BJ (cell line): ENCODE results near the gene CRISP1. TPM values are rescaled to one million over a fixed set of nuclear protein-coding genes. Genes with fewer than 3 reads are reported as not detected.
"Not testable (repeated sequence)": the region's sequence is repeated elsewhere in the genome, so short reads cannot be mapped to it uniquely, and the experiment has no call there.

Experiments
- CTCF ChIA-PET: fragments of 350-600 bp; formaldehyde crosslinking; extraction: SDS; loops from one replicate; lab custom pipeline; 2021; ENCODE audit warnings: antibody characterized with exemption, inconsistent platforms; lab: Yijun Ruan, JAX
- POLR2A ChIA-PET: fragments of 300-600 bp; sonication (Branson Sonifier 250); formaldehyde crosslinking; extraction: SDS; loops from one replicate; lab custom pipeline; 2021; ENCODE audit warnings: antibody characterized with exemption; lab: Charles Lee
- DNase-seq: peaks from one replicate; pipeline ENCODE4 v3.0.0-alpha.2; 2011; ENCODE audit warnings: low read depth
- H3K27me3 ChIP-seq: 2 replicates; pipeline ENCODE4 v1.6.0; 2011; ENCODE audit warnings: low read length; ENCODE audit not compliant: control insufficient read depth, insufficient read depth
- H3K36me3 ChIP-seq: 2 replicates; pipeline ENCODE4 v1.5.1; 2011; ENCODE audit warnings: low read length; ENCODE audit not compliant: control insufficient read depth, insufficient read depth
- H3K4me3 ChIP-seq: 2 replicates; pipeline ENCODE4 v1.5.1; 2011; ENCODE audit warnings: low read depth, mild to moderate bottlenecking, control low read depth, low read length
- polyA plus RNA-seq: library from polyadenylated mRNA; depleted of rRNA; stranded (reverse); fragments of >200 nt; gene quantifications from 2 replicates; pipeline ENCODE4 v1.2.3, GENCODE V29; 2011
- TF ChIP-seq, protein P1 (sequence below): IDR thresholded peaks from 2 replicates; pipeline ENCODE4 v1.5.1; 2011; ENCODE audit warnings: low read depth, mild to moderate bottlenecking, control low read depth, inconsistent platforms, low read length, moderate library complexity; ENCODE audit not compliant: insufficient read depth

CRISP1 gene
- polyA plus RNA-seq, 1 experiment = not detected

DNA sequence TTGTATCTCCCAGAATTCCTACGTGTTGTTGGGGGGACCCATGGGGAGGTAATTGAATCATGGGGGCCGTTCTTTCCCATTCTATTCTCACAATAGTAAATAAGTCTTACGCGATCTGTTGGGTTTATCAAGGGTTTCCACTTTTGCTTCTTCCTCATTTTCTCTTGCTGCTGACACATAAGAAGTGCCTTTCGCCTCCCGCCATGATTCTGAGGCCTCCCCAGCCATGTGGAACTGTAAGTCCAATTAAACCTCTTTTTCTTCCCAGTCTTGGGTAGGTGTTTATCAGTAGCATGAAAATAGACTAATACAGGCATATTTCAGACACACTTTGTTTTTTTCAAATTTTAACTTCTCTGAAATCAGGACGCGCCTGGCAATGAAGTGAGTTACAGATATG, 64.8 kb downstream of the CRISP1 start:
- ChIA-PET CTCF (no interaction called here), POLR2A (no interaction called here)
- TF ChIP-seq, protein P1, sequence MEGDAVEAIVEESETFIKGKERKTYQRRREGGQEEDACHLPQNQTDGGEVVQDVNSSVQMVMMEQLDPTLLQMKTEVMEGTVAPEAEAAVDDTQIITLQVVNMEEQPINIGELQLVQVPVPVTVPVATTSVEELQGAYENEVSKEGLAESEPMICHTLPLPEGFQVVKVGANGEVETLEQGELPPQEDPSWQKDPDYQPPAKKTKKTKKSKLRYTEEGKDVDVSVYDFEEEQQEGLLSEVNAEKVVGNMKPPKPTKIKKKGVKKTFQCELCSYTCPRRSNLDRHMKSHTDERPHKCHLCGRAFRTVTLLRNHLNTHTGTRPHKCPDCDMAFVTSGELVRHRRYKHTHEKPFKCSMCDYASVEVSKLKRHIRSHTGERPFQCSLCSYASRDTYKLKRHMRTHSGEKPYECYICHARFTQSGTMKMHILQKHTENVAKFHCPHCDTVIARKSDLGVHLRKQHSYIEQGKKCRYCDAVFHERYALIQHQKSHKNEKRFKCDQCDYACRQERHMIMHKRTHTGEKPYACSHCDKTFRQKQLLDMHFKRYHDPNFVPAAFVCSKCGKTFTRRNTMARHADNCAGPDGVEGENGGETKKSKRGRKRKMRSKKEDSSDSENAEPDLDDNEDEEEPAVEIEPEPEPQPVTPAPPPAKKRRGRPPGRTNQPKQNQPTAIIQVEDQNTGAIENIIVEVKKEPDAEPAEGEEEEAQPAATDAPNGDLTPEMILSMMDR = no peak
- Histone ChIP-seq H3K4me3 (no peak overlapping the region), H3K36me3 (no peaks in the 10 kb centered on the region), H3K27me3 (no peaks in the 10 kb centered on the region)
- DNase-seq = no peak

DNA sequence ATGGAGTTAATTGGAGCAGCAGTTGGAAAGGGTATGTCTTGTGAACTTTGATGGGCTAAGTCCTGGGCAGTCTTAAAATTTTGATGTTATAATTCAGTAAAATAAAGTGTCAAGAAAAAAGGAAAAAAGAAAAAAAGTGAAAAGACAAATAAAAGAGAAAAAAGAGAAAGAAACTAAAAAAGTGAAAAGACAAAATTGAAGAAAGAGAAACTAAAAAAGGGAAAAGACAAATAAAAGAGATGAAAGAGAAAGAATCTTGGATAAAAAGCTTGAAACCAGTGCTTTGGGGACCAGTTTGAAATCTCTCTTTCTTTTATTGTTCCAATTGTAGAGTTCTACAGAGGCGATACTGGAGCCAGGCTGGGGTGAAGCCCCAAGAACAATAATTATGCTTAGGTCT, 67.2 kb downstream of the CRISP1 start:
- Histone ChIP-seq H3K36me3 (no peaks in the 10 kb centered on the region), H3K27me3 (no peaks in the 10 kb centered on the region), H3K4me3 (no peak overlapping the region)
- TF ChIP-seq, protein P1 = no peak
- no peak for DNase-seq
- CTCF ChIA-PET = interaction anchor here (0.7 kb wide), 1 partner anchor 61 kb away, joined by 3 read pairs; no protein-coding TSS in a partner anchor
- POLR2A ChIA-PET = no interaction called here

DNA sequence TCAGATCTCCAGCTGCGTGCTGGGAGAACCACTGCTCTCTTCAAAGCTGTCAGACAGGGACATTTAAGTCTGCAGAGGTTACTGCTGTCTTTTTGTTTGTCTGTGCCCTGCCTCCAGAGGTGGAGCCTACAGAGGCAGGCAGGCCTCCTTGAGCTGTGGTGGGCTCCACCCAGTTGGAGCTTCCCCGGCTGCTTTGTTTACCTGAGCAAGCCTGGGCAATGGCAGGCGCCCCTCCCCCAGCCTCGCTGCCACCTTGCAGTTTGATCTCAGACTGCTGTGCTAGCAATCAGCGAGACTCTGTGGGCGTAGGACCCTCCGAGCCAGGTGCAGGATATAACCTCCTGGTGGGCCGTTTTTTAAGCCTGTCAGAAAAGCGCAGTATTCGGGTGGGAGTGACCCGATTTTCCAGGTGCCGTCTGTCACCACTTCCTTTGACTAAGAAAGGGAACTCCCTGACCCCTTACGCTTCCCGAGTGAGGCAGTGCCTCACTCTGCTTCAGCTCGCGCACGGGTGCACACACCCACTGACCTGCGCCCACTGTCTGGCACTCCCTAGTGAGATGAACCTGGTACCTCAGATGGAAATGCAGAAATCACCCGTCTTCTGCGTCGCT, 69.4 kb downstream of the CRISP1 start:
- POLR2A ChIA-PET, H3K36me3 ChIP-seq, H3K4me3 ChIP-seq, H3K27me3 ChIP-seq, DNase-seq, CTCF ChIA-PET: not testable (repeated sequence)

DNA sequence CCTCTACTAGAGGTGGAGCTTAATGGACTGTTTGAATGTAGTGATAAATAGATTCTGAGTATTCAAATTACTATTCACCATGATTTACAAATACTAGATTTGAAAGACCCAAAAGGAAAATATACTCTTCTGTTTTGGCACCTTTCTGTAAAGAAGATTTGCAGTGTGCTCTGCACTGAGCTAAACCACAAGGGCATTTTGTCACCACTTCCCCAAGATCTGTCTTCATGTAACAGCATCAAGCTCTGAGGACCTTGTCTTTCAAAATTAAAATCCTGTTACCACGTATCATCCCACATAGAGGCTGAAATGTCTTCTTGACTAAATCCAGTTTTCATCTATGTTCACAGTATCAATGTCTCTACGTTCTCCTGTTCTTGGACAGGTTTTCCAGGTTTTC, 76.0 kb downstream of the CRISP1 start:
- TF ChIP-seq, protein P1 = no peak
- no peak for DNase-seq
- H3K4me3 ChIP-seq = no peak overlapping the region
- no peaks in the 10 kb centered on the region for H3K27me3 ChIP-seq
- CTCF ChIA-PET = interaction anchor here (1.1 kb wide), 1 partner anchor 61 kb away, joined by 3 read pairs; no protein-coding TSS in a partner anchor
- H3K36me3 ChIP-seq = no peaks in the 10 kb centered on the region
- POLR2A ChIA-PET = no interaction called here

DNA sequence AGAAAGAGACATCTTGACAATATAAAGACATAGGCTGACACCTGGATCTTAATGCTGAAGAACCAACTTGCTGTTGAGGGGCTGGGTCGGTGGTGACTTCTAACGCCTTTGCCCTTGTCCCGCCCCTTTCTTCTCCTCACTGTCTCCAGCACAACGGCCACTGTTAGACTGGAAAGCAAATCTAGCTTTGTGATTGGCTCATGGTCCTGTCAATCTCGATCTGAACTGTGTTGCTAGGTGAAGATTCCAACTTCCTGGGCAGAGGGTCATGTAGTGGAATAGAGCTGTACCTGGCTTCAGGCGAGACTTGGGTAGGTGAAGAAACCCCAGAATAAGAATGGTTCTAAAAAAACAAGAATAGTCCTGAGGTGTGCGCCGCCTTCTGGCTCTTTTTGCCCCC, 79.2 kb downstream of the CRISP1 start, which contains the start of gene PGK2:
PGK2 (minus strand) TSS at position 110 of the 400 bp plus-strand sequence; CDS start at position 12, 98 bp downstream.
- TF ChIP-seq, protein P1 = no peak
- no peak for DNase-seq
- Histone ChIP-seq H3K36me3 (no peaks in the 10 kb centered on the region), H3K4me3 (no peak within 1 kb of the TSS), H3K27me3 (no peaks in the 10 kb centered on the region)
- ChIA-PET POLR2A (no interaction called here), CTCF (no interaction called here)

DNA sequence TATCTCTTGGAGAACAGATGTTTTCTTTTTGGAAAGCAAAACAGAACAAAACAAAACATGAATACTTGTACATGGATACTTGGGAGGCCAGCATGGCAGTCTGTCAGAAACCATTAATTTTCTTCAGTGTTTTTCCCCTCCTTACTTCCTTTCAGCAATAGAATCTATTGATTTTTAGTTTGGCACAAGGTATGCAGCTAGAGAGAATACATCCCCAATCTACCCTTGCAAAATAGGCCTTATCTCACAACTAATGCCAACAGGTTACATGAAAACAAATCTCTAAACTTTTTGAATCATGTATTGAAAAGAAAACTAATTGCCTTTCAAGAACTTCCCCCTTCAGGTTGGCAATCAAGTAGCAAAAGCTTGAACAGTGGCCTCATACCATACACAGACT, 82.1 kb downstream of the CRISP1 start:
- TF ChIP-seq, protein P1 = no peak
- Histone ChIP-seq H3K4me3 (no peak overlapping the region), H3K36me3 (no peaks in the 10 kb centered on the region), H3K27me3 (no peaks in the 10 kb centered on the region)
- ChIA-PET POLR2A (no interaction called here), CTCF (no interaction called here)
- no peak for DNase-seq
